GM13976 (cell line): ENCODE data around the gene ATP5IF1.

Experiments
- DNase-seq: peaks from one replicate; pipeline ENCODE4 v3.0.0; 2012; ENCODE audit warnings: low spot score
- in situ Hi-C: fragments of 300-500 bp; cut with MboI; formaldehyde crosslinking; loops from one replicate; pipeline ENCODE4 v1.12.0; 2022; ENCODE audit warnings: low sequenced_read_pairs, mixed read lengths, inconsistent platforms; ENCODE audit not compliant: unreplicated experiment
- TF ChIP-seq, protein P1 (sequence below): IDR thresholded peaks from 2 replicates; pipeline ENCODE4 v1.5.1; 2012; ENCODE audit warnings: borderline replicate concordance, mild to moderate bottlenecking; ENCODE audit not compliant: insufficient read depth; ENCODE audit errors: extremely low read depth, missing control alignments, control extremely low read depth

The ATP5IF1 gene

DNA sequence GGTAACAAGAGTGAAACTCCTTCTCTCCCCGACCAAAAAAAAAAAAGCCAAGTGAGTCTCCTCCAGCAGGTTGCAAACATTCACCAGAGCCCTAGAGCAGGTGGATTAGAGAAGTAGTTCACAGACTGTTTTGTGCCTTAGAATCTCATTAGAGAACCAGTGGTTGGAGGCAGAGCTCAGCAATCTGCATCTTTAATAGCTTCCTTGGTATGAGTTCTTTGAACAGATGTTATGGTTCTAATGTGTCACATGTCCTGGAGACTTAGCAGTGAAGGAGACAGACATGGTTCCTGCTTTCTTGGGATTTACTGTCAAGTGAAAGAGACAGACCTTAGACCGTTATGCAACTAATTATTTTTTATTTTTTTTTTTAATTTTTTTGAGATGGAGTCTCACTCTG, 50.2 kb downstream of the ATP5IF1 start:
- TF ChIP-seq, protein P1, sequence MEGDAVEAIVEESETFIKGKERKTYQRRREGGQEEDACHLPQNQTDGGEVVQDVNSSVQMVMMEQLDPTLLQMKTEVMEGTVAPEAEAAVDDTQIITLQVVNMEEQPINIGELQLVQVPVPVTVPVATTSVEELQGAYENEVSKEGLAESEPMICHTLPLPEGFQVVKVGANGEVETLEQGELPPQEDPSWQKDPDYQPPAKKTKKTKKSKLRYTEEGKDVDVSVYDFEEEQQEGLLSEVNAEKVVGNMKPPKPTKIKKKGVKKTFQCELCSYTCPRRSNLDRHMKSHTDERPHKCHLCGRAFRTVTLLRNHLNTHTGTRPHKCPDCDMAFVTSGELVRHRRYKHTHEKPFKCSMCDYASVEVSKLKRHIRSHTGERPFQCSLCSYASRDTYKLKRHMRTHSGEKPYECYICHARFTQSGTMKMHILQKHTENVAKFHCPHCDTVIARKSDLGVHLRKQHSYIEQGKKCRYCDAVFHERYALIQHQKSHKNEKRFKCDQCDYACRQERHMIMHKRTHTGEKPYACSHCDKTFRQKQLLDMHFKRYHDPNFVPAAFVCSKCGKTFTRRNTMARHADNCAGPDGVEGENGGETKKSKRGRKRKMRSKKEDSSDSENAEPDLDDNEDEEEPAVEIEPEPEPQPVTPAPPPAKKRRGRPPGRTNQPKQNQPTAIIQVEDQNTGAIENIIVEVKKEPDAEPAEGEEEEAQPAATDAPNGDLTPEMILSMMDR, result no peak
- in situ Hi-C loops, result no loop called here
- no peak for DNase-seq
